ENCODE results near the gene GGACT.

DNA sequence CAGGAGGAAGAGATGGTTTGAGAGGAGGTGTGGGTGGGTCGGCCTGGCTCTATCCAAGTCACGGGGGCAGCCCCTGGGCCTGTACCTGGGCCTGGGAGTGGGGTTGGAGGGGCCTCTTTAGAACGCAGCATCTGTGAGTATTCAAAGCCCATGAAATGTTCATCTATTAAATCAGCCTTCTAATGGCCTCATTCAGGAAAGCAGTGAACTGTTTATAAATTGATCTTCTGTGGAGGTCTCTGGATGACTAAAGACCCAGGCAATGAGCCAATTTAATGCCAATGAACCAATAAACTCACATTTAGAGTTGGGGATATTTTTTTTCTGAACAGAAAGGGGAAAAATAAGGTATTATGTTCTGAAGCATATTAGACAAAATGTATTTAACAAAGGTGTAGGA lies 19.9 kb upstream of the GGACT start:
- TF ChIP-seq, protein P1, sequence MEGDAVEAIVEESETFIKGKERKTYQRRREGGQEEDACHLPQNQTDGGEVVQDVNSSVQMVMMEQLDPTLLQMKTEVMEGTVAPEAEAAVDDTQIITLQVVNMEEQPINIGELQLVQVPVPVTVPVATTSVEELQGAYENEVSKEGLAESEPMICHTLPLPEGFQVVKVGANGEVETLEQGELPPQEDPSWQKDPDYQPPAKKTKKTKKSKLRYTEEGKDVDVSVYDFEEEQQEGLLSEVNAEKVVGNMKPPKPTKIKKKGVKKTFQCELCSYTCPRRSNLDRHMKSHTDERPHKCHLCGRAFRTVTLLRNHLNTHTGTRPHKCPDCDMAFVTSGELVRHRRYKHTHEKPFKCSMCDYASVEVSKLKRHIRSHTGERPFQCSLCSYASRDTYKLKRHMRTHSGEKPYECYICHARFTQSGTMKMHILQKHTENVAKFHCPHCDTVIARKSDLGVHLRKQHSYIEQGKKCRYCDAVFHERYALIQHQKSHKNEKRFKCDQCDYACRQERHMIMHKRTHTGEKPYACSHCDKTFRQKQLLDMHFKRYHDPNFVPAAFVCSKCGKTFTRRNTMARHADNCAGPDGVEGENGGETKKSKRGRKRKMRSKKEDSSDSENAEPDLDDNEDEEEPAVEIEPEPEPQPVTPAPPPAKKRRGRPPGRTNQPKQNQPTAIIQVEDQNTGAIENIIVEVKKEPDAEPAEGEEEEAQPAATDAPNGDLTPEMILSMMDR (IDR thresholded peaks at IDR 0.05), result no peak
- TF ChIP-seq POLR2A (IDR thresholded peaks at IDR 0.05), result no peak

Data from adrenal gland (tissue), 5 donors.